ENCODE measurements around the gene AKAP13. TPM values are rescaled to one million over a fixed set of nuclear protein-coding genes. Genes with fewer than 3 reads are reported as not detected.

AKAP13 gene
- polyA plus RNA-seq, 1 of the 3 experiments (the other 2 are of a cell fraction), result 8.4 TPM

DNA sequence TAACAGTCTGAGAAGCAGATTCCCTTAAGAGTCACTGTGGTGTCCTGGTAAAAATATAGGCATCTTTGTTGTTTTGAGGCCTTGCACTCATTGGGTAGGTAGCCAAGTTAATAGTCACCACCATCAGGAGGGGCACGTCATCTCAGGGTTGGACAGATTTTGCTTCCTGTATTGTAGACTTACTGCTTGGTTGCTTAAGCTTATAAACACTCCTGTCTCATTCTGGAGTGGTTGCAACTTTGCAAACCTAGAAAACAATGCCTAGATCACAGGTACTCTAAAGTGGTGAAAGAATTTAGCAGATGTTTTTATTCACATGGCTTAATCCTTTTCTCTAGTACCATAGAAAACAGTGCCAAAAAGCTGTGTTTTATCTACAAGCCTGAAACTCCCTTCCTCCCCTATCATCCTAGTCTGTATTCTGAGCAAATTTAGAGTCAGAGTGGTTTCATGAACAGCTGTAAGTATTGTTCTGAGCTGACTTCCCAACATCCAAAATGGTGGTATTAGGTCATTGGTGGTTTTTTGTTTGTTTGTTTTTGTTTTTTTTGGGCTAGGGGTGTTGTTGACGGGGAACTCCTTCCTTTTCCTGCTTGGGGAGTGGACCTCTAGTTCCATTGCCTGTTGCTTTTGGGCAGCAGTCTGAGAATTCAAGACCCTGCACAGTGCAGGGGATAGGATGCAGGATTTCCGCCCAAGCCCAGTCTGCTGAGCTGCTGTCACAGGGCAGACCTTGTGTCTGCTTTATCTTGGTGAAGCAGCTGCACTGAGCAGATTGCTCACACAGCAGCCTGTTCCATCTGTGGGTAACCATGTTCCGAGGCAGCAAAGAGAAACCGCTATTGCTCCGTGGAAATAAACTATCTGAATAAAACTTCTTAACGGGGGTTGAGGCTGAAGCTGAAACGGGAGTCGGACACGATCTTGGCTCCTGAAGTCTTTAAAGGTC lies 202.0 kb downstream of the AKAP13 start:
- Histone ChIP-seq H3K9me3 (no peaks in the 10 kb centered on the region), H3K4me3 (ENCODE audit: low read depth in 2 of 2, low read length in 1 of 2) (no peak overlapping the region), H3K9me2 (no peaks in the 10 kb centered on the region), H2AFZ (ENCODE audit: low read depth) (no peak overlapping the region), H3K36me3 (replicated peaks in 1 of 2; ENCODE audit: control insufficient read depth in 1 of 2, insufficient read depth in 2 of 2, low read length in 1 of 2) (peaks cover 9 to 27% of the 10 kb centered on the region in 2 experiments), H3K79me2 (ENCODE audit: insufficient read depth) (peaks cover 21% of the 10 kb centered on the region), H3K4me2 (no peak overlapping the region), H3K27ac (ENCODE audit: low read depth in 2 of 2, low read length in 1 of 2) (peak overlapping the region in 1 of 2 experiments; percentile 85; a peak in 2 of 4 replicates), H3K4me1 (ENCODE audit: control insufficient read depth in 1 of 2, insufficient read depth in 2 of 2, low read depth in 1 of 2, low read length in 1 of 2) (peaks cover 0 to 25% of the 10 kb centered on the region in 2 experiments; a peak in 2 of 4 replicates), H3K9ac (no peak overlapping the region), H4K20me1 (ENCODE audit: insufficient read depth) (peaks cover 5% of the 10 kb centered on the region; the same call in 1 of the 2 replicates), H3F3A (replicated peaks; ENCODE audit: insufficient read depth) (no peaks in the 10 kb centered on the region), H3K27me3 (ENCODE audit: insufficient read depth) (no peaks in the 10 kb centered on the region)
- ChIA-PET POLR2A (interaction anchor here (0.8 kb wide), 1 partner anchor 25 kb away, joined by 5 read pairs; no protein-coding TSS in a partner anchor), CTCF (interaction anchor here (1.0 to 1.3 kb wide), 2 partner anchors 107 to 286 kb away, joined by 3 to 5 read pairs; no protein-coding TSS in a partner anchor)
- no peak for TF ChIP-seq SMC3 (IDR thresholded peaks at IDR 0.05; ENCODE audit: low read depth, low read length)
- TF ChIP-seq, protein P1, sequence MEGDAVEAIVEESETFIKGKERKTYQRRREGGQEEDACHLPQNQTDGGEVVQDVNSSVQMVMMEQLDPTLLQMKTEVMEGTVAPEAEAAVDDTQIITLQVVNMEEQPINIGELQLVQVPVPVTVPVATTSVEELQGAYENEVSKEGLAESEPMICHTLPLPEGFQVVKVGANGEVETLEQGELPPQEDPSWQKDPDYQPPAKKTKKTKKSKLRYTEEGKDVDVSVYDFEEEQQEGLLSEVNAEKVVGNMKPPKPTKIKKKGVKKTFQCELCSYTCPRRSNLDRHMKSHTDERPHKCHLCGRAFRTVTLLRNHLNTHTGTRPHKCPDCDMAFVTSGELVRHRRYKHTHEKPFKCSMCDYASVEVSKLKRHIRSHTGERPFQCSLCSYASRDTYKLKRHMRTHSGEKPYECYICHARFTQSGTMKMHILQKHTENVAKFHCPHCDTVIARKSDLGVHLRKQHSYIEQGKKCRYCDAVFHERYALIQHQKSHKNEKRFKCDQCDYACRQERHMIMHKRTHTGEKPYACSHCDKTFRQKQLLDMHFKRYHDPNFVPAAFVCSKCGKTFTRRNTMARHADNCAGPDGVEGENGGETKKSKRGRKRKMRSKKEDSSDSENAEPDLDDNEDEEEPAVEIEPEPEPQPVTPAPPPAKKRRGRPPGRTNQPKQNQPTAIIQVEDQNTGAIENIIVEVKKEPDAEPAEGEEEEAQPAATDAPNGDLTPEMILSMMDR (IDR thresholded peaks at IDR 0.05), result no peak
- no peak for TF ChIP-seq NRF1 (IDR thresholded peaks at IDR 0.05; ENCODE audit: low read depth, low read length)
- 0 out of 2 replicates have a peak, but pooled peaks have one; percentile 21 for TF ChIP-seq FOXJ3 (CRISPR knock-in tag; IDR thresholded peaks at IDR 0.05)
- no peak for TF ChIP-seq FOSL2 (IDR thresholded peaks at IDR 0.05; ENCODE audit: borderline replicate concordance, low read depth)
- no peak for TF ChIP-seq TAF1 (IDR thresholded peaks at IDR 0.05; ENCODE audit: borderline replicate concordance, low read depth, low read length)
- no peak for TF ChIP-seq YY1 (IDR thresholded peaks at IDR 0.05; ENCODE audit: low read depth)
- no peak for TF ChIP-seq RFX5 (IDR thresholded peaks at IDR 0.05; ENCODE audit: low read length)
- no peak for TF ChIP-seq MEF2A (IDR thresholded peaks at IDR 0.05; ENCODE audit: borderline replicate concordance, low read depth)
- no peak for TF ChIP-seq JUND (IDR thresholded peaks at IDR 0.05)
- TF ChIP-seq MXI1 (IDR thresholded peaks at IDR 0.05; ENCODE audit: low read depth, low read length), result peak; percentile 70; the same call in 1 of the 2 replicates
- TF ChIP-seq, protein P2, sequence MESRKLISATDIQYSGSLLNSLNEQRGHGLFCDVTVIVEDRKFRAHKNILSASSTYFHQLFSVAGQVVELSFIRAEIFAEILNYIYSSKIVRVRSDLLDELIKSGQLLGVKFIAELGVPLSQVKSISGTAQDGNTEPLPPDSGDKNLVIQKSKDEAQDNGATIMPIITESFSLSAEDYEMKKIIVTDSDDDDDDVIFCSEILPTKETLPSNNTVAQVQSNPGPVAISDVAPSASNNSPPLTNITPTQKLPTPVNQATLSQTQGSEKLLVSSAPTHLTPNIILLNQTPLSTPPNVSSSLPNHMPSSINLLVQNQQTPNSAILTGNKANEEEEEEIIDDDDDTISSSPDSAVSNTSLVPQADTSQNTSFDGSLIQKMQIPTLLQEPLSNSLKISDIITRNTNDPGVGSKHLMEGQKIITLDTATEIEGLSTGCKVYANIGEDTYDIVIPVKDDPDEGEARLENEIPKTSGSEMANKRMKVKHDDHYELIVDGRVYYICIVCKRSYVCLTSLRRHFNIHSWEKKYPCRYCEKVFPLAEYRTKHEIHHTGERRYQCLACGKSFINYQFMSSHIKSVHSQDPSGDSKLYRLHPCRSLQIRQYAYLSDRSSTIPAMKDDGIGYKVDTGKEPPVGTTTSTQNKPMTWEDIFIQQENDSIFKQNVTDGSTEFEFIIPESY (IDR thresholded peaks at IDR 0.05; ENCODE audit: borderline replicate concordance, low read depth), result no peak
- peak; percentile 26 for TF ChIP-seq CHD2 (IDR thresholded peaks at IDR 0.05; ENCODE audit: low read length, partially characterized antibody)
- no peak for TF ChIP-seq RCOR1 (IDR thresholded peaks at IDR 0.05; ENCODE audit: low read length)
- 71% methylated on average over 10 of the region's 10 CpGs for WGBS (ENCODE audit: low lambda C conversion rate)
- DNase-seq, result peak; percentile 56

Data from SK-N-SH (cell line).